Left ventricle myocardium inferior (tissue), 1 donor: ENCODE measurements around the gene KCNK17. TPM values are rescaled to one million over a fixed set of nuclear protein-coding genes. Genes with fewer than 3 reads are reported as not detected.

ENCODE experiments used
- DNase-seq: peaks from one replicate; pipeline ENCODE4 v3.0.0-alpha.2; 2020
- H3K27ac ChIP-seq: fragments of 200-600 bp; replicated peaks from 2 replicates; pipeline ENCODE4 v1.8.0; 2021
- H3K27me3 ChIP-seq: fragments of 200-600 bp; 2 replicates; pipeline ENCODE4 v1.8.0; 2021; ENCODE audit warnings: low read depth
- H3K36me3 ChIP-seq: fragments of 200-600 bp; 2 replicates; pipeline ENCODE4 v1.8.0; 2021
- H3K4me1 ChIP-seq: fragments of 200-600 bp; 2 replicates; pipeline ENCODE4 v1.8.0; 2021
- H3K4me3 ChIP-seq: fragments of 200-600 bp; 2 replicates; pipeline ENCODE4 v1.8.0; 2021; ENCODE audit warnings: mild to moderate bottlenecking, moderate library complexity
- H3K9me3 ChIP-seq: fragments of 200-600 bp; replicated peaks from 2 replicates; pipeline ENCODE4 v1.8.0; 2021
- intact Hi-C: fragments of 100-400 bp; cut with micrococcal nuclease; formaldehyde crosslinking; loops from one replicate; pipeline ENCODE4 v1.11.0; 2022
- total RNA-seq: library from RNA; stranded (reverse); fragmentation: NEBNext Ultra II Directional; extraction: Animal tissue kit (Norgen Biotek cat#: 25700); gene quantifications from one replicate; pipeline ENCODE4 v1.2.1, GENCODE V29; 2021
- TF ChIP-seq, protein P1 (sequence below): fragments of 200-600 bp; IDR thresholded peaks from 2 replicates; pipeline ENCODE4 v1.8.0; 2021; ENCODE audit warnings: antibody characterized with exemption, mild to moderate bottlenecking, borderline replicate concordance
- donor health status: DM: no; HTN: yes; CAD: no; lungs with severe emphysema.

Gene KCNK17
- total RNA-seq, 1 donor from 2014 or later, result 0.52 TPM

DNA sequence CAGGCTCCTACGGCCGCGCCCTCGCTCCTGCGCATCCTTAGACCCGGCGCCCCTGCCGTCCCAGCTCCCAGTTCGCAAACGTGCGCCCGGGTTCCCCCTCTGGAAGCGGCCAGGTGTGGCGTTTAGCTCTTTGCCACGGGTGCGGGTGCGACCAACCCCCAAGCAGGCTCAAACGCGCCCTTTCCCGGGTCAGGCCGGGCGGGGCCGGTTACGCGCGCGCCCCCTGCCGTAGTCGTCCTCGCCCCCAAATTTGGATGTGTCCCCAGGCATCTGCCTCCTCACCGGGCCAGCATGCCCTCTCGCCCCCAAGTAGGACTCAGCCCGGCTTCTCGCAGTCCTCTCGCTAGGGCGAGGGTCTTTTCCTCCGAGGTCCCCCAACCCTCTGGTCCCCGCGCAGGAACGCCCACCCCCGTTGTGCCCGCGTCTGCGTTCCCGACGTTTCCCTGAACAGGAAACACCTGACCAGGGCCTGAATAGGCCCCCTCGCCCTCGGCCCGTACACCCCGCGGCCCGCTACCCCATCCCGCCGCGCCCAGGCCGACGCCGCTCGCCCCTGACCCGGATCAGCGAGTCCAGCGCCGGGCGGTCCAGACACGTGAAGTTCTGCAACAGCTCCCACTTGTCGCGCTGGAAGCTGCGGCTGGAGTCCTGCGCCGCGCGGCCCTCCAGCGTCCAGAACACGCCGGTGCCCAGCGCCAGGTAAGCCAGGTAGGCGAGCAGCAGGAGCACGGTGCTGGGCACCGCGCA lies 520 bp downstream of the KCNK17 start:
- intact Hi-C loops, result no loop called here

GRCh38 chr6:39312912-39313525 lies 1.2 kb downstream of the KCNK17 start:
- peak; percentile 22 for DNase-seq
- Histone ChIP-seq H3K4me1 (peaks cover 16% of the 10 kb centered on the region), H3K27ac (no peak overlapping the region), H3K36me3 (no peaks in the 10 kb centered on the region), H3K9me3 (no peaks in the 10 kb centered on the region), H3K27me3 (peaks cover 90% of the 10 kb centered on the region), H3K4me3 (peak overlapping the region; percentile 54)
- TF ChIP-seq, protein P1, sequence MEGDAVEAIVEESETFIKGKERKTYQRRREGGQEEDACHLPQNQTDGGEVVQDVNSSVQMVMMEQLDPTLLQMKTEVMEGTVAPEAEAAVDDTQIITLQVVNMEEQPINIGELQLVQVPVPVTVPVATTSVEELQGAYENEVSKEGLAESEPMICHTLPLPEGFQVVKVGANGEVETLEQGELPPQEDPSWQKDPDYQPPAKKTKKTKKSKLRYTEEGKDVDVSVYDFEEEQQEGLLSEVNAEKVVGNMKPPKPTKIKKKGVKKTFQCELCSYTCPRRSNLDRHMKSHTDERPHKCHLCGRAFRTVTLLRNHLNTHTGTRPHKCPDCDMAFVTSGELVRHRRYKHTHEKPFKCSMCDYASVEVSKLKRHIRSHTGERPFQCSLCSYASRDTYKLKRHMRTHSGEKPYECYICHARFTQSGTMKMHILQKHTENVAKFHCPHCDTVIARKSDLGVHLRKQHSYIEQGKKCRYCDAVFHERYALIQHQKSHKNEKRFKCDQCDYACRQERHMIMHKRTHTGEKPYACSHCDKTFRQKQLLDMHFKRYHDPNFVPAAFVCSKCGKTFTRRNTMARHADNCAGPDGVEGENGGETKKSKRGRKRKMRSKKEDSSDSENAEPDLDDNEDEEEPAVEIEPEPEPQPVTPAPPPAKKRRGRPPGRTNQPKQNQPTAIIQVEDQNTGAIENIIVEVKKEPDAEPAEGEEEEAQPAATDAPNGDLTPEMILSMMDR, result no peak
- intact Hi-C loops, result no loop called here

More for the DNA sequence above, 520 bp downstream of the KCNK17 start:
- H3K4me3 ChIP-seq, result peak overlapping the region; percentile 54
- peaks cover 16% of the 10 kb centered on the region for H3K4me1 ChIP-seq
- H3K27me3 ChIP-seq, result peaks cover 88% of the 10 kb centered on the region
- no peaks in the 10 kb centered on the region for H3K36me3 ChIP-seq
- DNase-seq, result no peak
- H3K27ac ChIP-seq, result no peak overlapping the region
- H3K9me3 ChIP-seq, result no peaks in the 10 kb centered on the region
- TF ChIP-seq, protein P1, result no peak

DNA sequence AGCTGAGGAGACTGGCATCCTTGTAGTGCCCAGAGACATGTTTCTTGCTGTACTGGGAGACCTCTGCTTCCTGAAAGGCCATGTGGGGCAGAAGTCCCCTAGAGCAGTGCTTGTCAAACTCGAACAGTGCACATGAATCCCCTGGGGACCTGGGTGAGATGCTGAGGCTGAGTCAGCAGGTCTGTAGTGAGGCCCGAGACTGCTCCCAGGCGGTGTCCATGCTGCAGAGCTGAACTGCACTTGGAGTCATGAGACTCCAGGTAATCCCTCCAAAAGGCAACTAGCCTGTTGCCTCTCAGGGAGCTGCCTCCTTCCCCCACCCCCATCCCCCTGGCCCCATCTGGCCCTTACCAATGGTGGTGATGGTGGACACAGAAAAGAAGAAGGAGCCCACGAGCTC lies 3.7 kb downstream of the KCNK17 start:
- Histone ChIP-seq H3K27me3 (peaks cover 74% of the 10 kb centered on the region), H3K4me3 (no peak overlapping the region), H3K4me1 (peaks cover 16% of the 10 kb centered on the region), H3K27ac (no peak overlapping the region), H3K36me3 (no peaks in the 10 kb centered on the region), H3K9me3 (no peaks in the 10 kb centered on the region)
- TF ChIP-seq, protein P1, result no peak
- intact Hi-C loops, result no loop called here
- no peak for DNase-seq

DNA sequence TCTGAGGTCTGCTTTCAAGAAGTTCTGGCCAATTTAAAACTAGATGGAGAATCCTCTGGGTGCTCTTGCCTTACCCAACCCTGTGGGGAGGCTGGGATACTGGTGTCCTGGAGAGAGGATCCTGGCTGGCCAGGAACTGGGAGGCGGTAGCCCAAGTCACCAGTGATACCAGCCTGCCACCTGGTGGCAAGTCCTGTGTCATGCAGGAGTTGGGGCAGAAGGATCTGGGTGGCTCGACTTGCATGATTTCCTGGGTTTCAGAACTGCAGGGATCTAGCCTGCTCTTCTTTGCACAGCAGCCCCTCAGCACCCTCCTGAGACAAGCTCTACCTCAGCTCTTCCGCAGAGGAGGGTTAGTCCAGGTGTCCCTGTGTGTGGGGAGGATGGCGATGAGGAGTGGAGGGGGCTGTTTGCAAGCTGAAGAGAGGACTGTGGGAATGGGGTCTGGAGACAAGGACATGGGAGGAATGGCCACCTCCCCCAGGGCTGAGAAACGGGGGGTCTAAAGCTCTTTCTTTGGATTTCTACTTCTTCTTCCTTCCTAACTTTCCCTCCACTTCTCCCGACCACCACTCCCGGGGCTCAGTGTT lies 4.2 kb downstream of the KCNK17 start:
- intact Hi-C loops, result loop anchor here (10.0 kb wide), 2 partner anchors 335 to 435 kb away; no protein-coding TSS in a partner anchor
- TF ChIP-seq, protein P1, result peak; percentile 89
- peaks cover 69% of the 10 kb centered on the region for H3K27me3 ChIP-seq

DNA sequence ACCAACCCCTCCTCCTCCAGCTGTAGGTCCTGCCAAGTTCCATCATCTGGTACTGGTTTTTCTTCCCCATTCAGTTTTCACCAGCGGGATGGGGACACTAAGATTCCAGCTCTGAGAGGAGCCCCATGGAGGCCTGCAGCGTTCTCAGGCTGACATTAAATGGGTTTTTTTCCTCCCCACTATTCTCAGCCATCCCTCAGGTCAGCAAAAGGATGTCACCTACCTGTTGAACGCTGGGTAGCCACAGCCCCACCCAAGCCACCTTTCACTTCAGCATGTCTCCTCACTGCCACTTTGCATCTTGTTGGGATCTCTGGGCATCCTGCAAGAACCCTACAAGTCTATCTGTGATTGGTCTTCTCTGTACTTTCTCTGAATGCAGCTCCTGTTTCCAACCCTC lies 6.8 kb downstream of the KCNK17 start:
- H3K27ac ChIP-seq, result no peak overlapping the region
- DNase-seq, result no peak
- TF ChIP-seq, protein P1, result no peak
- intact Hi-C loops, result loop anchor here (10.0 kb wide), 2 partner anchors 333 to 433 kb away; no protein-coding TSS in a partner anchor
- no peaks in the 10 kb centered on the region for H3K36me3 ChIP-seq
- peaks cover 5% of the 10 kb centered on the region for H3K9me3 ChIP-seq
- peaks cover 3% of the 10 kb centered on the region for H3K4me1 ChIP-seq
- peaks cover 44% of the 10 kb centered on the region for H3K27me3 ChIP-seq
- H3K4me3 ChIP-seq, result no peak overlapping the region

More for the DNA sequence above, 4.2 kb downstream of the KCNK17 start:
- H3K4me1 ChIP-seq, result peaks cover 16% of the 10 kb centered on the region
- H3K9me3 ChIP-seq, result peaks cover 2% of the 10 kb centered on the region
- no peaks in the 10 kb centered on the region for H3K36me3 ChIP-seq
- DNase-seq, result peak; percentile 62
- H3K4me3 ChIP-seq, result no peak overlapping the region
- H3K27ac ChIP-seq, result no peak overlapping the region
